ENCODE measurements around the gene OR6S1.
"Not testable (repeated sequence)": the region's sequence is repeated elsewhere in the genome, so short reads cannot be mapped to it uniquely, and the experiment has no call there.

Gene OR6S1

GRCh38 chr14:20624495-20625070 is 16.9 kb downstream of the OR6S1 start (continued):
- TF ChIP-seq KLF7 (tag by site-specific recombination; IDR thresholded peaks at IDR 0.05; ENCODE audit: borderline replicate concordance), result peak; percentile 86
- no peak for TF ChIP-seq ZNF341 (tag by site-specific recombination; IDR thresholded peaks at IDR 0.05; ENCODE audit: low read depth)
- TF ChIP-seq KLF16 (tag by site-specific recombination; IDR thresholded peaks at IDR 0.05), result peak; percentile 84
- TF ChIP-seq PATZ1 (tag by site-specific recombination; IDR thresholded peaks at IDR 0.05), result peak; percentile 68

GRCh38 chr14:20623798-20624197 is 17.7 kb downstream of the OR6S1 start:
- Histone ChIP-seq H3K36me3 (ENCODE audit: control insufficient read depth in 2 of 2, insufficient read depth in 1 of 2, low read length in 2 of 2) (no peaks in the 10 kb centered on the region), H3K27ac (ENCODE audit: extremely low read depth, low read depth, low read length) (no peak overlapping the region), H3K4me3 (ENCODE audit: low read depth, low read length) (no peak overlapping the region), H3K9me3 (ENCODE audit: control insufficient read depth, insufficient read depth, low read depth, low read length) (no peaks in the 10 kb centered on the region), H3K4me1 (ENCODE audit: control insufficient read depth, insufficient read depth, low read length) (no peaks in the 10 kb centered on the region)
- ChIA-PET CTCF (interaction anchor here (0.9 to 1.3 kb wide), 2 partner anchors 10 to 14 kb away, joined by 3 read pairs; no protein-coding TSS in a partner anchor), POLR2A (no interaction called here)
- TF ChIP-seq ZNF701 (tag by site-specific recombination; IDR thresholded peaks at IDR 0.05) (no peak), ZNF624 (tag by site-specific recombination; IDR thresholded peaks at IDR 0.05) (no peak; the same call in 1 of the 2 replicates), ZNF558 (tag by site-specific recombination; IDR thresholded peaks at IDR 0.05) (no peak), PRDM4 (tag by site-specific recombination; IDR thresholded peaks at IDR 0.05) (no peak), HOXA7 (CRISPR knock-in tag; IDR thresholded peaks at IDR 0.05; ENCODE audit: borderline replicate concordance) (no peak), ZNF580 (tag by site-specific recombination; IDR thresholded peaks at IDR 0.05) (peak; percentile 76; the same call in 1 of the 2 replicates), ZNF335 (tag by site-specific recombination; conservative IDR thresholded peaks at IDR 0.05) (no peak), ZNF514 (tag by site-specific recombination; IDR thresholded peaks at IDR 0.05) (no peak)

- ChIA-PET POLR2A (no interaction called here), CTCF (interaction anchor here (0.9 to 1.5 kb wide), 2 partner anchors 13 to 68 kb away, joined by 3 to 5 read pairs; no protein-coding TSS in a partner anchor)
- H3K36me3 ChIP-seq (ENCODE audit: control insufficient read depth in 2 of 2, insufficient read depth in 1 of 2, low read length in 2 of 2), result no peaks in the 10 kb centered on the region
- no peak overlapping the region for H3K27ac ChIP-seq (ENCODE audit: extremely low read depth, low read depth, low read length)
- no peaks in the 10 kb centered on the region for H3K4me1 ChIP-seq (ENCODE audit: control insufficient read depth, insufficient read depth, low read length)
- TF ChIP-seq GFI1B (tag by site-specific recombination; IDR thresholded peaks at IDR 0.05), result no peak
- H3K4me3 ChIP-seq (ENCODE audit: low read depth, low read length), result no peak overlapping the region
- H3K9me3 ChIP-seq (ENCODE audit: control insufficient read depth, insufficient read depth, low read depth, low read length), result no peaks in the 10 kb centered on the region
Observed at GRCh38 chr14:20622816-20623291, 18.6 kb downstream of the OR6S1 start.

- CTCF ChIA-PET, result interaction anchor here (0.6 to 0.7 kb wide), 2 partner anchors 90 to 114 kb away, joined by 3 to 4 read pairs; no protein-coding TSS in a partner anchor
- H3K9me3 ChIP-seq (ENCODE audit: control insufficient read depth, insufficient read depth, low read depth, low read length), result no peaks in the 10 kb centered on the region
- H3K4me3 ChIP-seq (ENCODE audit: low read depth, low read length), result no peak overlapping the region
- H3K27ac ChIP-seq (ENCODE audit: extremely low read depth, low read depth, low read length), result no peak overlapping the region
- H3K36me3 ChIP-seq (ENCODE audit: control insufficient read depth in 2 of 2, insufficient read depth in 1 of 2, low read length in 2 of 2), result no peaks in the 10 kb centered on the region
- TF ChIP-seq ZBTB17 (tag by site-specific recombination; IDR thresholded peaks at IDR 0.05) (0 out of 2 replicates have a peak, but pooled peaks have one; percentile 13), ZBTB49 (tag by site-specific recombination; IDR thresholded peaks at IDR 0.05; ENCODE audit: low read depth) (no peak)
- H3K4me1 ChIP-seq (ENCODE audit: control insufficient read depth, insufficient read depth, low read length), result no peaks in the 10 kb centered on the region
- POLR2A ChIA-PET, result no interaction called here
Observed at GRCh38 chr14:20620798-20621478, 20.6 kb downstream of the OR6S1 start.

- CTCF ChIA-PET, POLR2A ChIA-PET: not testable (repeated sequence)
Observed at GRCh38 chr14:20619688-20620087, 21.8 kb downstream of the OR6S1 start.

More at GRCh38 chr14:20619688-20620087, 21.8 kb downstream of the OR6S1 start:
- H3K36me3 ChIP-seq (ENCODE audit: control insufficient read depth in 2 of 2, insufficient read depth in 1 of 2, low read length in 2 of 2); H3K4me3 ChIP-seq (ENCODE audit: low read depth, low read length); H3K4me1 ChIP-seq (ENCODE audit: control insufficient read depth, insufficient read depth, low read length); H3K9me3 ChIP-seq (ENCODE audit: control insufficient read depth, insufficient read depth, low read depth, low read length); H3K27ac ChIP-seq (ENCODE audit: extremely low read depth, low read depth, low read length): not testable (repeated sequence)

Data from HEK293 (cell line).